Astrocyte (in vitro differentiated cells and primary cell): ENCODE data around the gene VSIG4.

ENCODE experiments used
- CTCF ChIP-seq: IDR thresholded peaks from 2 replicates; pipeline ENCODE4 v1.5.1; 2011; ENCODE audit warnings: low read depth, mild to moderate bottlenecking, inconsistent platforms, low read length, moderate library complexity; ENCODE audit not compliant: insufficient read depth
- EZH2 ChIP-seq: IDR thresholded peaks from 2 replicates; pipeline ENCODE4 v1.6.1; 2012; ENCODE audit warnings: mild to moderate bottlenecking, low read length, inconsistent platforms; ENCODE audit not compliant: insufficient read depth

- no peak for TF ChIP-seq CTCF
- TF ChIP-seq EZH2, result no peak
Measured at GRCh38 chrX:66019310-66019652, 20.6 kb downstream of the VSIG4 start.
